Fibroblast of lung (primary cell): ENCODE results near the gene SH3RF1.
A peak's percentile ranks its signal among the peaks of the same experiment; 100 is the strongest.

ENCODE experiments used
- EZH2 ChIP-seq: IDR thresholded peaks from 2 replicates; pipeline ENCODE4 v1.5.1; 2012; ENCODE audit warnings: low read length, control low read depth, mild to moderate bottlenecking; ENCODE audit errors: missing control alignments
- TF ChIP-seq, protein P1 (sequence below), 2 donors: IDR thresholded peaks in 1 of 2; conservative IDR thresholded peaks in 1 of 2; 1 replicate in 1 of 2; 2 replicates in 1 of 2; pipeline ENCODE4 v1.5.1; 2011 to 2012; ENCODE audit warnings: low read length in 2 of 2, control low read depth in 1 of 2, inconsistent platforms in 1 of 2, low read depth in 1 of 2, mild to moderate bottlenecking in 1 of 2

DNA sequence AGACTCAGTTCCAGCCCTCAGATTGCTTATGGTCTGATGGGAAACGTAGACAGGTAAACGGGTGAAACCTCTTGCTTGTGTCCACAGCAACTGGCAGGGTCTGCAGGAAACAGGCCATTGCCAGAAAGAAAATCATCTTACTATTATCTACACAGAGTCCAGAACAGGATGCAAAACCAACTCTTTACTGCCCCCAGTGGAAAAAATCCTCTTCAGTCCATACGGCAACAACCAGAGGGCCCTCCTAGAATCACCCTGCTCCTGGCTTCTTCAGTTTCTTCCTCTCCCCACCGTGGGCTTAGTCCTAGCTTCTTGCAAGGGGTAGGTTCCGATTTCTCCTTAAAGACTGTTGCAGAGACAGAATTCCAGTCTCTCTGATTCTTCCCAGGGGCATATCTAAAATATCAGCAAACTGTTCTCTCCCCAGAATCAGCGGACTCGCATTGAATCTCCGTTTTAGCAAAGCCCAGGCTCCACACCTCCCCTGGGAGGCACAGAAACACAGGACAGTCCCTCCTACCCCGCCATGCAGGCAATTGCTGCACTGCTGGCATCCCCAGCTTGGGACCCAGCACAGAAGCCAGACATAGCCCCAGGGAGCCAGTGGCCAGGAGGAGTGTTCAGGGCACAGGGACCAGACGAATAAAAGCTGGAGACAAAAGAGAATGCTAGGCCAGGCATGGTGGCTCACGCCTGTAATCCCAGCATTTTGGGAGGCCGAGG, 41.0 kb upstream of the SH3RF1 start:
- TF ChIP-seq, protein P1, sequence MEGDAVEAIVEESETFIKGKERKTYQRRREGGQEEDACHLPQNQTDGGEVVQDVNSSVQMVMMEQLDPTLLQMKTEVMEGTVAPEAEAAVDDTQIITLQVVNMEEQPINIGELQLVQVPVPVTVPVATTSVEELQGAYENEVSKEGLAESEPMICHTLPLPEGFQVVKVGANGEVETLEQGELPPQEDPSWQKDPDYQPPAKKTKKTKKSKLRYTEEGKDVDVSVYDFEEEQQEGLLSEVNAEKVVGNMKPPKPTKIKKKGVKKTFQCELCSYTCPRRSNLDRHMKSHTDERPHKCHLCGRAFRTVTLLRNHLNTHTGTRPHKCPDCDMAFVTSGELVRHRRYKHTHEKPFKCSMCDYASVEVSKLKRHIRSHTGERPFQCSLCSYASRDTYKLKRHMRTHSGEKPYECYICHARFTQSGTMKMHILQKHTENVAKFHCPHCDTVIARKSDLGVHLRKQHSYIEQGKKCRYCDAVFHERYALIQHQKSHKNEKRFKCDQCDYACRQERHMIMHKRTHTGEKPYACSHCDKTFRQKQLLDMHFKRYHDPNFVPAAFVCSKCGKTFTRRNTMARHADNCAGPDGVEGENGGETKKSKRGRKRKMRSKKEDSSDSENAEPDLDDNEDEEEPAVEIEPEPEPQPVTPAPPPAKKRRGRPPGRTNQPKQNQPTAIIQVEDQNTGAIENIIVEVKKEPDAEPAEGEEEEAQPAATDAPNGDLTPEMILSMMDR (conservative IDR thresholded peaks at IDR 0.05 in 1 of 2, IDR thresholded peaks at IDR 0.05 in 1 of 2; ENCODE audit: low read depth in 1 of 2, low read length in 2 of 2) = peak; percentile 28 to 50
- no peak for TF ChIP-seq EZH2
